CD4-positive, alpha-beta T cell treated with Interleukin-4 for 4 hours (primary cell): ENCODE data around the gene HMGCL.

ENCODE experiments used
- DNase-seq: peaks from one replicate; pipeline ENCODE4 v3.0.0-alpha.2; 2020

The HMGCL gene

GRCh38 chr1:23772854-23773242, 52.4 kb downstream of the HMGCL start:
- DNase-seq, result no peak

GRCh38 chr1:23772049-23772853, 53.0 kb downstream of the HMGCL start:
- DNase-seq, result peak; percentile 84

GRCh38 chr1:23768733-23769132, 56.5 kb downstream of the HMGCL start:
- DNase-seq, result no peak

- no peak for DNase-seq
These were observed 62.1 kb downstream of the HMGCL start for GRCh38 chr1:23763041-23763577.

GRCh38 chr1:23759277-23759676, 66.0 kb downstream of the HMGCL start:
- DNase-seq, result no peak

DNA sequence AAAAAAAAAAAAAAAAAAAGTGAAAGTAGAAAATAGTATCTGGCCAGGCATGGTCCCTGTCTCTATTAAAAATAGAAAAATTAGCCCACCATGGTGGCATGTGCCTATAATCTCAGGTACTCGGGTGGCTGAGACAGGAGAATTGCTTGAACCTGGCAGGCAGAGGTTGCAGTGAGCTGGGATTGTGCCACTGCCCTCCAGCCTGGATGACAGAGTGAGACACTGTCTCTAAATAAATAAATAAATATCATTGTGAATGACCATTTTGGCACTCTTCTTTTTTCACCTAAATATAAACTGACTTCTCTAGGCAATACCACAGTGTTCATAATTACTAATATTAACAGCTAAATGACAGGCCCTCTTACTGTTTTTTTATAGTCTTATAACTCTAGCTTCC, 67.4 kb downstream of the HMGCL start:
- DNase-seq, result no peak

DNA sequence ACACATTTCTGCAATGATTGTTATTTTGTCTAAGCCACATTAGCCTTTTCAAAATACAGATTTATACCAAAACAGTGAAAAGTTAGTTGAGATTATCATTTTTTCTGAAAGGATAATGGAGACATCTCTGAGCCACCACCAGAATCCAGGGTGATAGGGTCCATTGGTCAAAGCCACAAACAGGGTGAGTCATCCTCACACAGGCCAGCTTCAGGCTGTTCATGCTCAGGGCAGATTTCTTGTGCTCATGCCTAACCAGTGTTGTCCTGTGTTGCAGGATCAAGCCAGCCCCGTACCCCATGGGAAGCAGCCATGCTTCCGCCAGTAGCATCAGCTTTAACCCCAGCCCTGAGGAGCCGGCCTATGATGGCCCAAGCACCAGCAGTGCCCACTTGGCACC, 68.6 kb downstream of the HMGCL start:
- DNase-seq, result no peak

- no peak for DNase-seq
These were observed 72.3 kb downstream of the HMGCL start for GRCh38 chr1:23752909-23753308.
